BE2C (cell line): ENCODE results near the gene TTLL3.

Source experiments
- DNase-seq: peaks from one replicate; pipeline ENCODE4 v3.0.0-alpha.2; 2020
- H3K27me3 ChIP-seq: fragments of 250-450 bp; sonication (Bioruptor Pico); 2 replicates; pipeline ENCODE4 v1.5.1; 2020; ENCODE audit warnings: mild to moderate bottlenecking
- H3K36me3 ChIP-seq: fragments of 250-450 bp; sonication (Bioruptor Pico); 2 replicates; pipeline ENCODE4 v1.5.1; 2020; ENCODE audit warnings: mild to moderate bottlenecking
- H3K4me1 ChIP-seq: fragments of 250-450 bp; sonication (Bioruptor Pico); 2 replicates; pipeline ENCODE4 v1.5.1; 2020
- H3K4me3 ChIP-seq: 2 replicates; pipeline ENCODE4 v1.5.1; 2011; ENCODE audit warnings: low read depth, low read length
- H3K9me3 ChIP-seq: fragments of 250-450 bp; sonication (Bioruptor Pico); 2 replicates; pipeline ENCODE4 v1.5.1; 2020
- CTCF ChIP-seq: IDR thresholded peaks from 2 replicates; pipeline ENCODE4 v1.5.1; 2012; ENCODE audit warnings: mild to moderate bottlenecking, low read depth, low read length

TTLL3 gene

GRCh38 chr3:9784965-9785364 is 25.1 kb upstream of the TTLL3 start:
- H3K36me3 ChIP-seq, result no peaks in the 10 kb centered on the region
- DNase-seq, result no peak
- no peaks in the 10 kb centered on the region for H3K9me3 ChIP-seq
- peaks cover 3% of the 10 kb centered on the region; the same call in 1 of the 2 replicates for H3K4me1 ChIP-seq
- H3K4me3 ChIP-seq, result no peak overlapping the region
- no peaks in the 10 kb centered on the region for H3K27me3 ChIP-seq
- TF ChIP-seq CTCF, result no peak

- Histone ChIP-seq H3K4me1 (peaks cover 3% of the 10 kb centered on the region; the same call in 1 of the 2 replicates), H3K27me3 (no peaks in the 10 kb centered on the region), H3K9me3 (no peaks in the 10 kb centered on the region), H3K4me3 (no peak overlapping the region), H3K36me3 (no peaks in the 10 kb centered on the region)
- peak; percentile 44 for DNase-seq
- TF ChIP-seq CTCF, result no peak
These were observed 24.5 kb upstream of the TTLL3 start for GRCh38 chr3:9785602-9786001.

- no peak for TF ChIP-seq CTCF
- H3K9me3 ChIP-seq, result no peaks in the 10 kb centered on the region
- H3K4me1 ChIP-seq, result peaks cover 3% of the 10 kb centered on the region; the same call in 1 of the 2 replicates
- H3K36me3 ChIP-seq, result no peaks in the 10 kb centered on the region
- H3K27me3 ChIP-seq, result no peaks in the 10 kb centered on the region
- no peak overlapping the region for H3K4me3 ChIP-seq
- no peak for DNase-seq
These were observed 23.8 kb upstream of the TTLL3 start for GRCh38 chr3:9786209-9786739.

- DNase-seq, result no peak
- Histone ChIP-seq H3K4me3 (no peak overlapping the region), H3K36me3 (no peaks in the 10 kb centered on the region)
These were observed 23.0 kb upstream of the TTLL3 start for GRCh38 chr3:9786825-9787669.

GRCh38 chr3:9787714-9788113 is 22.3 kb upstream of the TTLL3 start:
- peaks cover 3% of the 10 kb centered on the region; the same call in 1 of the 2 replicates for H3K4me1 ChIP-seq
- no peaks in the 10 kb centered on the region for H3K27me3 ChIP-seq
- no peak for TF ChIP-seq CTCF
- no peak for DNase-seq
- H3K36me3 ChIP-seq, result no peaks in the 10 kb centered on the region
- H3K9me3 ChIP-seq, result no peaks in the 10 kb centered on the region
- H3K4me3 ChIP-seq, result no peak overlapping the region

More at GRCh38 chr3:9786825-9787669, 23.0 kb upstream of the TTLL3 start:
- TF ChIP-seq CTCF, result peak; percentile 33; the same call in 1 of the 2 replicates
- no peaks in the 10 kb centered on the region for H3K27me3 ChIP-seq
- no peaks in the 10 kb centered on the region for H3K9me3 ChIP-seq
- H3K4me1 ChIP-seq, result peaks cover 3% of the 10 kb centered on the region; the same call in 1 of the 2 replicates

GRCh38 chr3:9791127-9791526 is 18.9 kb upstream of the TTLL3 start:
- Histone ChIP-seq H3K27me3 (no peaks in the 10 kb centered on the region), H3K4me3 (no peak overlapping the region), H3K36me3 (no peaks in the 10 kb centered on the region), H3K4me1 (no peaks in the 10 kb centered on the region), H3K9me3 (no peaks in the 10 kb centered on the region)
- TF ChIP-seq CTCF, result no peak
- no peak for DNase-seq
